Fibroblast of pulmonary artery (primary cell): ENCODE measurements around the gene YPEL5.

ENCODE experiments used
- DNase-seq: peaks from one replicate; pipeline ENCODE4 v3.0.0-alpha.2; 2010; ENCODE audit warnings: low read depth
- H3K4me3 ChIP-seq: replicated peaks from 2 replicates; pipeline ENCODE4 v1.5.1; 2011; ENCODE audit warnings: low read depth, mild to moderate bottlenecking, control low read depth, low read length, moderate library complexity
- CTCF ChIP-seq: IDR thresholded peaks from 2 replicates; pipeline ENCODE4 v1.5.1; 2011; ENCODE audit warnings: mild to moderate bottlenecking, control low read depth, low read length, inconsistent platforms; ENCODE audit errors: missing control alignments

Gene YPEL5

GRCh38 chr2:30157616-30158015 is 10.8 kb downstream of the YPEL5 start:
- no peak overlapping the region for H3K4me3 ChIP-seq
- no peak for TF ChIP-seq CTCF
- no peak for DNase-seq

DNA sequence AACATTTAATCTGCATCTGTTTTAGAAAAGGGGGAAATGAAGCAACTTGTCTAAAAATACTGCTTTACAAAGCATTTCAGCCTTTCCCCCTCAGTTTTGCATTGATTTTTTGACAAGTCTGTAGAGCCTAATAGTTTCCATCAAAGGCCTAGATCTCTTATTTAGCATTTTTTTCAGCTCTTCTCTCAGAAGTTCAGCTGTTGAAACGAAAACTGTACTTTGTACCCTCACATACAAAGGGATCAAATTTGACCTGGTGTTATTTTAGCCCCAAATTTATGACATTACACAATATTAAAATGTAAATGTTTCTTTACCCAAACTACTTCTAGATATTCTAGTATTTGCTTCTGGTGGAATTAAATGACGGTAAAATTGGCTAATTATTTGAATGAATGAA is 13.0 kb downstream of the YPEL5 start:
- DNase-seq, result no peak
- no peak for TF ChIP-seq CTCF
- H3K4me3 ChIP-seq, result no peak overlapping the region

GRCh38 chr2:30161929-30162706 is 15.3 kb downstream of the YPEL5 start:
- H3K4me3 ChIP-seq, result no peak overlapping the region
- no peak for TF ChIP-seq CTCF
- DNase-seq, result no peak

DNA sequence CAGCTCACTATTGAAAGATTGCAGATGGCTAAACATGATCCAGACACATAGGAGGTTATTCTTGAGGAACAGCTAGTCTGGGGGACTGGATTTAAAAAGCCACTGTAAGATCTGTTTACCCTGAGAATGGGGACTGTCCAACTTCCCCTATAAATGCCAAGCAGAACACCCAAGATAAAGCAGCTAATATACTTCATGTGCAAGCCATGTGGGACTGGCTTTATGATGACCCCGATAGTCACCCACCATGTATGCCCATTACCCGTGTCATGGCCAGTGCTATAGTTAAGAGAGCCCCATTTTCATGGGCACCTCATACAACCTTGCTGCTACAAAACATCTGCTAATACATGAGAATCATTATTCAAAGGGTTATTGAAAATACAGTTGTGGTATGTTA is 16.0 kb downstream of the YPEL5 start:
- DNase-seq, result no peak
- no peak for TF ChIP-seq CTCF
- no peak overlapping the region for H3K4me3 ChIP-seq

DNA sequence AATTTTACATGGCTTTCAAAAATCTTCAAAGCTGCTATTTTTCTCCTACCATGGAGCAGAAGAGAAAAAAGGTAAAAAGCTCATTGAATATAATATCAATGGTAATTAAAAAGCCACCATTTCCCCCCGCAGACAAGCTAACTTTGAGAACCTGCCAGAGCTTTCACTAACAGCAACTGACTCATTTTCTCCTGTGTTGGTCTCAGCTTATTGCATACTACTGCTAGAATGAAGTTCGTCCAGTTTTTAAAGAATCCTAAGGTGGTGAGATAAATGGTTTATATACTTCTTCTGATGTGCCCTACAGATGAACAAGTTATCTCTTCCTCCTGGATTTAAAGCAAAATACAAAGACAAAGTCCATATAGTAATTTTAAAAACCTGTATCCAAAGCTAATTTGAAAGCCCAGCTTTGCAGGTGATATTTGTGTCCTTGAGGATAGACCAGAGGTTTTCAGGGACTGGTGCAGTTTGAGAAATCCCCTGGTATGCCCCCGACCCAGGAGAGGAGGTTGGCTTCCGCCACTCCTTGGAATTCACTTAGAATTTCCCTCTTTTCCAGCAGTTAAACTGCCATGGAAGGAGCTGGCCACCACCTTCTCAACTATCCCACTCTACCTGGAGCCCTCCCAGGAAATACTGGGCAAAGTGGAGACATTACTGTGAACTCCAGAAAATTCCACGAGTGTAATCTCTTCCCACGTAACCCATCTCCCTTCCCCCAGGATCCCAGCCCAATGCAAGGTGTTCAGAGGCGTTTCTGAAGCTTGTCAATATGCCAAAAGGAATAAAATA is 17.5 kb downstream of the YPEL5 start:
- TF ChIP-seq CTCF, result no peak
- H3K4me3 ChIP-seq, result no peak overlapping the region
- no peak for DNase-seq

DNA sequence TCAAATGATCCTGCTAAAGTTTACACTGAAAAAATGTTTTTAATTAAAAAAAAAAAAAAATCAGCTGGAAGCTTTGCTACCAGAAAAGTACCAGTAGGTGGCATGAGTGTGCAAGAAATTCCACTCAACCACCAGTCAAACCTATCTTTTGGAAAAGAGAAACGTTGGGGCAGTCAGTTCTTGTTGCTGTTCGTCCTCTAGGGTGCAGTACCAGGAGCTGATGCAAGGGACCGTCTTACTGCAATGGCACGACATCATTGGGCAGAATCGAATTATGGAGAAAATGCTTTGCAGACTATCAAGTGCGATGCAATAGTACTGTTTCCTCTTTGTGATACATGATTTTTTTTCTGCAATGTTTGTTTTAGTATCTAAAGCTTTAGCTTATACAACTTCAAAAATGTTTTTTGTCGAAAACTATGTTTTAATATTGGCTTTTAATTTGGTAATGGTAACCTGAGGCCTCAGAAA is 18.3 kb downstream of the YPEL5 start:
- DNase-seq, result peak; percentile 94

More for the DNA sequence above, 18.3 kb downstream of the YPEL5 start:
- peak; percentile 86 for TF ChIP-seq CTCF
- no peak overlapping the region for H3K4me3 ChIP-seq
